ENCODE measurements around the gene ESRRG. TPM values are rescaled to one million over a fixed set of nuclear protein-coding genes. Genes with fewer than 3 reads are reported as not detected.

ESRRG gene
- total and polyA plus RNA-seq, 7 donors = under 0.01 to 0.71 (median 0.33) TPM

DNA sequence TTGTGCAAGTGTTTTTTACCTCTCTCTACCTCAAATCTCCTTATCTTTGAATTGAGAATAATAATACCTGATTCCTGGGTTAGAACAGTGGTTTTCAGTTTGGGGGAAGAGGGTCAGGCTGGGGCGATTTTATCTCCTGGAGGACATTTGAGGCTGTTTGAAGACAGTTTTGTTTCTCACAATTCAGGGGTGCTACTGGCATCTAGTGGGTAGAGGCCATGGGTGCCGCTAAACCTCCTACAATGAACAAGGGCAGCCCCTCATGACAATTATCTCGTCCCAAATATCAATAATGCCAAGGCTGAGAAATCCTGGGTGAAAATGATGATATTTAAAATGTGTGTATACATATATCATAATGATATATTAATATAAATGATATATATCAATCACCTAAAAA, 160.8 kb downstream of the ESRRG start:
- Histone ChIP-seq H3K4me3 (no peak overlapping the region), H3K36me3 (no peaks in the 10 kb centered on the region), H3K27ac (no peak overlapping the region), H3K9me3 (no peaks in the 10 kb centered on the region), H3K27me3 (no peaks in the 10 kb centered on the region), H3K4me1 (no peaks in the 10 kb centered on the region)
- DNase-seq = no peak
- TF ChIP-seq EP300 (IDR thresholded peaks at IDR 0.05) (no peak), POLR2AphosphoS5 (IDR thresholded peaks at IDR 0.05) (no peak), POLR2A (IDR thresholded peaks at IDR 0.05) (no peak)
- TF ChIP-seq, protein P1, sequence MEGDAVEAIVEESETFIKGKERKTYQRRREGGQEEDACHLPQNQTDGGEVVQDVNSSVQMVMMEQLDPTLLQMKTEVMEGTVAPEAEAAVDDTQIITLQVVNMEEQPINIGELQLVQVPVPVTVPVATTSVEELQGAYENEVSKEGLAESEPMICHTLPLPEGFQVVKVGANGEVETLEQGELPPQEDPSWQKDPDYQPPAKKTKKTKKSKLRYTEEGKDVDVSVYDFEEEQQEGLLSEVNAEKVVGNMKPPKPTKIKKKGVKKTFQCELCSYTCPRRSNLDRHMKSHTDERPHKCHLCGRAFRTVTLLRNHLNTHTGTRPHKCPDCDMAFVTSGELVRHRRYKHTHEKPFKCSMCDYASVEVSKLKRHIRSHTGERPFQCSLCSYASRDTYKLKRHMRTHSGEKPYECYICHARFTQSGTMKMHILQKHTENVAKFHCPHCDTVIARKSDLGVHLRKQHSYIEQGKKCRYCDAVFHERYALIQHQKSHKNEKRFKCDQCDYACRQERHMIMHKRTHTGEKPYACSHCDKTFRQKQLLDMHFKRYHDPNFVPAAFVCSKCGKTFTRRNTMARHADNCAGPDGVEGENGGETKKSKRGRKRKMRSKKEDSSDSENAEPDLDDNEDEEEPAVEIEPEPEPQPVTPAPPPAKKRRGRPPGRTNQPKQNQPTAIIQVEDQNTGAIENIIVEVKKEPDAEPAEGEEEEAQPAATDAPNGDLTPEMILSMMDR (IDR thresholded peaks at IDR 0.05) = no peak
- 69 to 76% methylated on average over 3 of the region's 3 CpGs for WGBS, 2 donors
- intact Hi-C loops (cut with DNase I) = no loop called here

DNA sequence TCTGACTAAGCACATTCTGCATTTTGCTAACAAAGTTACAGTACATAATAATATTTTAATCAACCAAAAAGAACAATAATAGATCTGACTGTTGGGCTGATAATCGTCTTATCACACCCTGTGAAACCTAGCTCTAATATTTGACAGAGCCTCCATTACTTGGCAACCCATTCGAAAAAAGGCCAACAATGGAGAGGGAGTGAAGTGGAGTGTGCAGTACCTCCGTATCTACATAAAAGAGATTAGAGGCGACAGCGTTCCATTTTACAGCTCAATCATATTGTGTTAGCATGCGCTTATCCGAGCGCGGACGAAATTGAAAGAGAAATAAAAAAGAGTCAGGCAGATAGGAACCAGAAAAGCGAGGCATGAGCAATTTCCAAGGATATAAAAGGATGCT, 162.7 kb downstream of the ESRRG start:
- TF ChIP-seq POLR2AphosphoS5 (IDR thresholded peaks at IDR 0.05) = no peak
- TF ChIP-seq EP300 (IDR thresholded peaks at IDR 0.05) = no peak
- TF ChIP-seq, protein P1 (IDR thresholded peaks at IDR 0.05) = no peak
- no peak for TF ChIP-seq POLR2A (IDR thresholded peaks at IDR 0.05)
- no peaks in the 10 kb centered on the region for H3K4me1 ChIP-seq
- no peak overlapping the region for H3K27ac ChIP-seq
- no peak for DNase-seq
- intact Hi-C loops (cut with DNase I) = no loop called here
- no peaks in the 10 kb centered on the region for H3K27me3 ChIP-seq
- 92 to 93% methylated on average over 11 of the region's 11 CpGs for WGBS, 2 donors
- H3K4me3 ChIP-seq = no peak overlapping the region
- H3K9me3 ChIP-seq = no peaks in the 10 kb centered on the region
- no peaks in the 10 kb centered on the region for H3K36me3 ChIP-seq

DNA sequence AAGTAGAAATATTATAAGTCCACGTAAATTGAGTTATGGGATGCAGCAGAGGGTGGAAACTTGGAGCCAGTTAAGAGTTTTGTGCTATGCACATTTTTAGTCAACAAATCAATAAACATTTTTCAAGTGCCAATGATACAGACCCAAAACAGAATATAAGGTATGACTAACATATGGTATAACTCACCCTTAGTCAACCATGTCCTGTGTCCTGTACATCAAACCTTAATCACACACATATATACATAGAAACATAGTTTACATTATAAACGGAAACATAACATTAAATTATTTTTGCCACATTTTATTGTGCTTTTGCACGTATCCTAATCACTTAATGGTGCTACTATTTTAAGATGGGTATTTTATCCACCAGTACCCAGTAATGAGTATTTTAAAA, 163.9 kb downstream of the ESRRG start:
- Histone ChIP-seq H3K4me1 (no peaks in the 10 kb centered on the region), H3K4me3 (no peak overlapping the region), H3K27ac (no peak overlapping the region), H3K9me3 (no peaks in the 10 kb centered on the region), H3K36me3 (no peaks in the 10 kb centered on the region), H3K27me3 (no peaks in the 10 kb centered on the region)
- intact Hi-C loops (cut with DNase I) = no loop called here
- no peak for DNase-seq
- TF ChIP-seq, protein P1 (IDR thresholded peaks at IDR 0.05) = no peak
- TF ChIP-seq POLR2AphosphoS5 (IDR thresholded peaks at IDR 0.05) (no peak), EP300 (IDR thresholded peaks at IDR 0.05) (no peak), POLR2A (IDR thresholded peaks at IDR 0.05) (no peak)
- 78 to 80% methylated on average over 3 of the region's 3 CpGs for WGBS, 2 donors

DNA sequence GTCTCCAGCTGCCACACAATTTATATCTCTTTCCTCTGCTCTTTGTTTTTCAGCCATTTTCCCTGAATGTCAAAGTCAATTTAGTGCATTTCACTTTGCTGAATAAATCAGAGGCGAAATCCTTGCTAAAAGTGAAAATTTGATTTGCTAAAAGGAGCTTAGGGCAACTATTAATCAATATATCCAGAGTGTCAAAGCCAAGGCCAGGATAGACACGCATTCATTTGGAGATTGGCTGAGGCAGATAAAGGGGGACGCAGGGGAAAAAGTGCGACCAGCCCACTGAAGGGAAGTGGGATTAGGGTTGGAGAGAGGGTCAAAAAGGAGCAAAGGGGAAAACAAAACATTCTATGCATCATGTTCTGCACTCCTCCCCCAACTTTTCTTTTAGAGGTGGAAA, 167.6 kb downstream of the ESRRG start:
- no peak for DNase-seq
- no peak overlapping the region for H3K4me3 ChIP-seq
- 66 to 76% methylated on average over 4 of the region's 4 CpGs for WGBS, 2 donors
- no peak for TF ChIP-seq POLR2A (IDR thresholded peaks at IDR 0.05)
- TF ChIP-seq, protein P1 (IDR thresholded peaks at IDR 0.05) = no peak
- no peak for TF ChIP-seq POLR2AphosphoS5 (IDR thresholded peaks at IDR 0.05)
- no peak for TF ChIP-seq EP300 (IDR thresholded peaks at IDR 0.05)
- intact Hi-C loops (cut with DNase I) = no loop called here
- H3K36me3 ChIP-seq = no peaks in the 10 kb centered on the region
- no peaks in the 10 kb centered on the region for H3K4me1 ChIP-seq
- H3K27ac ChIP-seq = no peak overlapping the region
- H3K9me3 ChIP-seq = no peaks in the 10 kb centered on the region
- no peaks in the 10 kb centered on the region for H3K27me3 ChIP-seq

DNA sequence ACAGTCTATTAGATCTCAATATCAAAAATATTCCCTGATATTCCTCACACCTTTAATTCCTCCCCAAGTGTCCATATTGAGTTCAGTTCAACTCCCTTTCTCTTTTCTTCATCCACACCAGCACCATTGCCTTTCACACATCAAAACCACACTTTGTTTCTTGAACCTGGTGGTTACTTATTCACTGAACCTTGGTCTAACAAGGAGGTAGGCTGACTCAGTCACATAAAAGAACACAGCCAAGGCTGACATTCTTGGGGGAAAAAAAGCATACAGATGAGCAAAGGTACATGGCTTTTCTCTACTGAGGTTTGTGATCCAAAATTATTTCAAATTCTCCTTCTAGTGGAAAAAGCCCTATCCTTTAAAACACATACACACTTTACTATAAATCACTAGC, 168.3 kb downstream of the ESRRG start:
- Histone ChIP-seq H3K9me3 (no peaks in the 10 kb centered on the region), H3K27me3 (no peaks in the 10 kb centered on the region), H3K36me3 (no peaks in the 10 kb centered on the region), H3K4me1 (no peaks in the 10 kb centered on the region), H3K4me3 (no peak overlapping the region), H3K27ac (no peak overlapping the region)
- TF ChIP-seq EP300 (IDR thresholded peaks at IDR 0.05) (no peak), POLR2AphosphoS5 (IDR thresholded peaks at IDR 0.05) (no peak)
- intact Hi-C loops (cut with DNase I) = no loop called here
- DNase-seq = no peak
